ENCODE results near the gene ZPBP2. TPM values are rescaled to one million over a fixed set of nuclear protein-coding genes. Genes with fewer than 3 reads are reported as not detected.
A peak's percentile ranks its signal among the peaks of the same experiment; 100 is the strongest.

The ZPBP2 gene
- polyA plus RNA-seq, 3 donors: not detected

DNA sequence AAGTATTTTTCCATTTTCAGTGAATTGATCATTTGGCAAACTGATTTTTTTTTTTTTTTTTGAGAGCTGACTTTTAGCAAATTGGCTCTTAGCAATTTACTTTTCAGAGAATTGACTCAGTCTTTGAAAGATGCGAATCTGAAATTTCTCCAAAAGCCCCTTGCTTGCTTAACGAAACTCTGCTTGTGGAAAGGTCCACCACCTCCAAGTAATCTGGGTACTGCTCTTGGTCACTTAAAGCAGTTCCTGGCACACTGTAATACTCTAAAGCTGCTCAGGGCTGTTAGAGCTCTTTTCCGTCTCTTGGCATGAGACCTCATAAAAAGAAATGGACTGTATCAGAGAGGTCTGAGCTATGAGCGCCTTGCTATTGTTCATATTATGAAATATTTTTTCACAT is 47.6 kb downstream of the ZPBP2 start:
- H3K9ac ChIP-seq (ENCODE audit: insufficient read depth, low read length, poor library complexity, severe bottlenecking): no peak overlapping the region
- Mint-ChIP-seq H3K4me3 (no peak overlapping the region), H3K36me3 (peaks cover 15 to 24% of the 10 kb centered on the region in 2 donors), H3K27me3 (ENCODE audit: low read depth in 3 of 3) (peaks cover 0 to 5% (median 0%) of the 10 kb centered on the region in 3 donors), H3K27ac (no peak overlapping the region), H3K4me1 (no peaks in the 10 kb centered on the region), H3K9me3 (no peaks in the 10 kb centered on the region)
- no peak overlapping the region for H2AFZ ChIP-seq (ENCODE audit: insufficient read depth, low read depth, low read length, poor library complexity, severe bottlenecking)
- no peak for DNase-seq
- intact Hi-C loops (cut with micrococcal nuclease): no loop called here
- TF ChIP-seq CTCF (IDR thresholded peaks at IDR 0.05): no peak
- no peaks in the 10 kb centered on the region for H3K4me1 ChIP-seq (ENCODE audit: control insufficient read depth in 1 of 2, insufficient read depth in 2 of 2, low read length in 2 of 2)
- peaks cover 0 to 2% of the 10 kb centered on the region in 2 donors for H3K36me3 ChIP-seq (replicated peaks in 1 of 2; ENCODE audit: control insufficient read depth in 1 of 2, insufficient read depth in 2 of 2, low read length in 2 of 2)
- H3K27me3 ChIP-seq (ENCODE audit: control insufficient read depth in 2 of 2, insufficient read depth in 2 of 2, low read length in 2 of 2): no peaks in the 10 kb centered on the region
- no peaks in the 10 kb centered on the region for H3K79me2 ChIP-seq (ENCODE audit: insufficient read depth, low read length)
- no peak overlapping the region for H3K4me2 ChIP-seq (replicated peaks; ENCODE audit: extremely low read depth, low read length, poor library complexity, severe bottlenecking)
- 100% methylated on average over 1 of the region's 4 CpGs for WGBS (ENCODE audit: insufficient coverage)
- H4K20me1 ChIP-seq (ENCODE audit: insufficient read depth, low read length): no peaks in the 10 kb centered on the region
- H3K9me3 ChIP-seq (replicated peaks in 1 of 2; ENCODE audit: control insufficient read depth in 1 of 2, insufficient read depth in 1 of 2, low read length in 2 of 2): no peaks in the 10 kb centered on the region
- no peak overlapping the region for H3K27ac ChIP-seq (ENCODE audit: low read depth in 1 of 2, low read length in 2 of 2)
- no peak overlapping the region for H3K4me3 ChIP-seq (replicated peaks in 1 of 3; ENCODE audit: low read depth in 2 of 3, low read length in 3 of 3)

- H2AFZ ChIP-seq (ENCODE audit: insufficient read depth, low read depth, low read length, poor library complexity, severe bottlenecking): no peak overlapping the region
- intact Hi-C loops (cut with micrococcal nuclease): no loop called here
- no peaks in the 10 kb centered on the region for H3K27me3 ChIP-seq (ENCODE audit: control insufficient read depth in 2 of 2, insufficient read depth in 2 of 2, low read length in 2 of 2)
- H3K9me3 ChIP-seq (replicated peaks in 1 of 2; ENCODE audit: control insufficient read depth in 1 of 2, insufficient read depth in 1 of 2, low read length in 2 of 2): no peaks in the 10 kb centered on the region
- Mint-ChIP-seq H3K9me3 (no peaks in the 10 kb centered on the region), H3K36me3 (peaks cover 23 to 36% of the 10 kb centered on the region in 2 donors), H3K27me3 (ENCODE audit: low read depth in 3 of 3) (peaks cover 0 to 4% (median 0%) of the 10 kb centered on the region in 3 donors), H3K4me1 (peaks cover 10% of the 10 kb centered on the region), H3K27ac (peak overlapping the region in 1 of 7 donors; percentile 4), H3K4me3 (no peak overlapping the region)
- 87% methylated on average over 3 of the region's 7 CpGs for WGBS (ENCODE audit: insufficient coverage)
- H3K9ac ChIP-seq (ENCODE audit: insufficient read depth, low read length, poor library complexity, severe bottlenecking): no peak overlapping the region
- DNase-seq: no peak
- H3K27ac ChIP-seq (ENCODE audit: low read depth in 1 of 2, low read length in 2 of 2): no peak overlapping the region
- no peaks in the 10 kb centered on the region for H3K79me2 ChIP-seq (ENCODE audit: insufficient read depth, low read length)
- H3K4me1 ChIP-seq (ENCODE audit: control insufficient read depth in 1 of 2, insufficient read depth in 2 of 2, low read length in 2 of 2): peaks cover 10% of the 10 kb centered on the region in 2 donors
- no peaks in the 10 kb centered on the region for H4K20me1 ChIP-seq (ENCODE audit: insufficient read depth, low read length)
- no peak overlapping the region for H3K4me3 ChIP-seq (replicated peaks in 1 of 3; ENCODE audit: low read depth in 2 of 3, low read length in 3 of 3)
- TF ChIP-seq CTCF (IDR thresholded peaks at IDR 0.05): no peak
- H3K4me2 ChIP-seq (replicated peaks; ENCODE audit: extremely low read depth, low read length, poor library complexity, severe bottlenecking): no peak overlapping the region
- peaks cover 4 to 12% of the 10 kb centered on the region in 2 donors for H3K36me3 ChIP-seq (replicated peaks in 1 of 2; ENCODE audit: control insufficient read depth in 1 of 2, insufficient read depth in 2 of 2, low read length in 2 of 2)
These were observed 48.9 kb downstream of the ZPBP2 start for GRCh38 chr17:39916918-39917317.

Data from CD14-positive monocyte (primary cell).